VCaP (cell line): ENCODE measurements around the gene ZSWIM5.

Experiments
- H3K27ac ChIP-seq: fragments of 450-650 bp; 2 replicates; pipeline ENCODE4 v1.5.1; 2017
- CTCF ChIP-seq: fragments of 450-650 bp; conservative IDR thresholded peaks from 2 replicates; pipeline ENCODE4 v1.5.1; 2017; ENCODE audit warnings: mild to moderate bottlenecking, moderate library complexity

ZSWIM5 gene

GRCh38 chr1:45059829-45060228 lies 146.6 kb downstream of the ZSWIM5 start:
- no peak overlapping the region for H3K27ac ChIP-seq
- TF ChIP-seq CTCF: no peak

- H3K27ac ChIP-seq: no peak overlapping the region
- no peak for TF ChIP-seq CTCF
Measured at GRCh38 chr1:45057542-45057941, 148.9 kb downstream of the ZSWIM5 start.

GRCh38 chr1:45051005-45051772 lies 155.2 kb downstream of the ZSWIM5 start:
- TF ChIP-seq CTCF: no peak
- peak overlapping the region; percentile 15; the same call in 1 of the 2 replicates for H3K27ac ChIP-seq

GRCh38 chr1:45047032-45047431 lies 159.4 kb downstream of the ZSWIM5 start:
- H3K27ac ChIP-seq: no peak overlapping the region
- TF ChIP-seq CTCF: no peak

GRCh38 chr1:45044916-45045315 lies 161.5 kb downstream of the ZSWIM5 start:
- no peak for TF ChIP-seq CTCF

GRCh38 chr1:45043094-45043493 lies 163.3 kb downstream of the ZSWIM5 start:
- H3K27ac ChIP-seq: no peak overlapping the region
- no peak for TF ChIP-seq CTCF

More at GRCh38 chr1:45044916-45045315, 161.5 kb downstream of the ZSWIM5 start:
- no peak overlapping the region for H3K27ac ChIP-seq

- no peak overlapping the region for H3K27ac ChIP-seq
- no peak for TF ChIP-seq CTCF
Measured at GRCh38 chr1:45040297-45040696, 166.1 kb downstream of the ZSWIM5 start.
